HuH-7 (cell line): Measurements from ENCODE around the gene FMN1.

ENCODE experiments used
- DNase-seq: peaks from one replicate; pipeline ENCODE4 v3.0.0; 2011; ENCODE audit warnings: low spot score

Gene FMN1, protein sequence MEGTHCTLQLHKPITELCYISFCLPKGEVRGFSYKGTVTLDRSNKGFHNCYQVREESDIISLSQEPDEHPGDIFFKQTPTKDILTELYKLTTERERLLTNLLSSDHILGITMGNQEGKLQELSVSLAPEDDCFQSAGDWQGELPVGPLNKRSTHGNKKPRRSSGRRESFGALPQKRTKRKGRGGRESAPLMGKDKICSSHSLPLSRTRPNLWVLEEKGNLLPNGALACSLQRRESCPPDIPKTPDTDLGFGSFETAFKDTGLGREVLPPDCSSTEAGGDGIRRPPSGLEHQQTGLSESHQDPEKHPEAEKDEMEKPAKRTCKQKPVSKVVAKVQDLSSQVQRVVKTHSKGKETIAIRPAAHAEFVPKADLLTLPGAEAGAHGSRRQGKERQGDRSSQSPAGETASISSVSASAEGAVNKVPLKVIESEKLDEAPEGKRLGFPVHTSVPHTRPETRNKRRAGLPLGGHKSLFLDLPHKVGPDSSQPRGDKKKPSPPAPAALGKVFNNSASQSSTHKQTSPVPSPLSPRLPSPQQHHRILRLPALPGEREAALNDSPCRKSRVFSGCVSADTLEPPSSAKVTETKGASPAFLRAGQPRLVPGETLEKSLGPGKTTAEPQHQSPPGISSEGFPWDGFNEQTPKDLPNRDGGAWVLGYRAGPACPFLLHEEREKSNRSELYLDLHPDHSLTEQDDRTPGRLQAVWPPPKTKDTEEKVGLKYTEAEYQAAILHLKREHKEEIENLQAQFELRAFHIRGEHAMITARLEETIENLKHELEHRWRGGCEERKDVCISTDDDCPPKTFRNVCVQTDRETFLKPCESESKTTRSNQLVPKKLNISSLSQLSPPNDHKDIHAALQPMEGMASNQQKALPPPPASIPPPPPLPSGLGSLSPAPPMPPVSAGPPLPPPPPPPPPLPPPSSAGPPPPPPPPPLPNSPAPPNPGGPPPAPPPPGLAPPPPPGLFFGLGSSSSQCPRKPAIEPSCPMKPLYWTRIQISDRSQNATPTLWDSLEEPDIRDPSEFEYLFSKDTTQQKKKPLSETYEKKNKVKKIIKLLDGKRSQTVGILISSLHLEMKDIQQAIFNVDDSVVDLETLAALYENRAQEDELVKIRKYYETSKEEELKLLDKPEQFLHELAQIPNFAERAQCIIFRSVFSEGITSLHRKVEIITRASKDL (N-terminal part only)

DNA sequence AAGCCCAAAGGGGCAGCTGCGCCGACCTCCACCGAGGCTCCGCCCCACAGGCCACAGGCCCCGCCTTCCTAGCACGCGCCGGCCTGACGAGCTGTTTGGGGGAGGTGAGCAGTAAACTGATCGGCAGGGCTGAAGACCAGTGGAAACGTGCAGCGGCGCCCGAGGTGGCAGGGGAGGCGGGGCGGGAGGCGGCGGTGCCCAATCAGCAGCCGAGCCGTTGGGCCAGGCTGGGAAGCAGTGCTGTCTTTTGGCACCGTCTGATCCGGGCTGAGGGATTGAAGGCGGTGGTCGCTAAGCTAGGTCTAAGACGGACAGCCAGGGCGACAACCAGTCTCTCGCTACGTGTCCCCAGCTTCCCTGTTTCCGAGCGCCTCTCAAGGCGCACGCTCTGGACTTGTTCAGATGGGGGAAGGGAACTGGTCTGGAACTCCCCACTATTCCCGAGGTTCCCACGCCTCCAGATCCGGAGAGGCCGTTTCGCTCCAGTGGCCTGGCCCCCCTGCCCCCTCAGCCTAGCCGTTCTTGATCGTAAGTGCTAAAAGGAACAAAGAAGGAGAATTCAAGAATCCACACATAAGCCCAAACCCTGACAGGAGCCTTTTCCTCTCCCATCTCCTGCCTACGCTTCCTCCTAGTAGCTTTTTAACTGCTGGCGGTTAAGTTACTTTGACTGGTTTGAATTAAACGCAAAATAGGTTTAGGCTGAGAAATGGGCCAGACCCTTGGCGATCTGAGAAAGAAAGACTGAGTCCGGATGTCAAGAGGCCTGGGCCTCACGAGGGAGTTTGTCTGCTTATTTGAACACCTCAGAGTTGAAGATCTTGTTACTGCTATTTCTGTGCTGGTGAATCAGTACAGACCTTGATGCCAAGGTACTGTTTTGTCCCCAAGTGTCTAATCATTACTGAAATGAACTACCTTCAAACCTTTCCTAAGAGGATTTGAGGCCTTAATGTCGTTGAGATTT is at the start of gene FMN1:
Gene FMN1 (minus strand): TSS at position 11 of the 967 bp plus-strand sequence. CDS start 39,800 bp downstream, outside the sequence.
- no peak for DNase-seq

DNA sequence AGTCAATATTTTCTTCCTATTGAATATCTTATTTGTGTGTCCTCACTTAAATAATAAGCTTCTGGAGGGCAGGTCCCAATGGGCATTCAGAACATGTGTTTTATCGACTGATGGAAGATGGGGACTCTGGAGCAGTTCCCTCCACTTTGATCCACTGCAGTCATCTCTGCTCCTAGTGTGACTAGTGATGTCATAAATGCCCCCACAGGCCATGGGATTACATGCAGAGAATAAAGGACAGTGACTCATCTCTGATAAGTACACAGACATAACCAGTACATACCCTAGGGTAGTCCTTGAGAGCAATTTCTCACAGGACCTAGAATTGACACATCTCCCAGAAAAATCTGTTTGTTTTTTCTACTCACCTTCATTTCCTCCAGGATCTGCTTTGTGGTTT is 49.4 kb upstream of the FMN1 start:
- no peak for DNase-seq

DNA sequence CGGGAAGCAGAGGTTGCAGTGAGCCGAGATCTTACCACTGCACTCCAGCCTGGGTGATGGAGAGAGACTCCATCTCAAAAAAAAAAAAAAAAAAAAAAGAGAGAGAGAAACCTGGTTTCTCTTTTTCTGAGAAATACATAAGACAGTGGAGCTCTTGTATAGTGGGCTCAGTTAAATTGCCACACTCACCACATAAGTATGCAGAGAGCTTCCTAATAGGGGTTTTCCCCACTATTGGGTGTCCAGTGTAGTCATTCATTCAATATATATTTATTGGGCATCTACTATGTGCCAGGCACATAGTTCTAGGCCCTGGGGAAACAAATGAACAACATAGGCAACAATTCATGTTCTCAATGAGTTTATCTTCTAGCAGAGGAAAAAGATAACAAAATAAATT is 48.9 kb upstream of the FMN1 start:
- DNase-seq: no peak

DNA sequence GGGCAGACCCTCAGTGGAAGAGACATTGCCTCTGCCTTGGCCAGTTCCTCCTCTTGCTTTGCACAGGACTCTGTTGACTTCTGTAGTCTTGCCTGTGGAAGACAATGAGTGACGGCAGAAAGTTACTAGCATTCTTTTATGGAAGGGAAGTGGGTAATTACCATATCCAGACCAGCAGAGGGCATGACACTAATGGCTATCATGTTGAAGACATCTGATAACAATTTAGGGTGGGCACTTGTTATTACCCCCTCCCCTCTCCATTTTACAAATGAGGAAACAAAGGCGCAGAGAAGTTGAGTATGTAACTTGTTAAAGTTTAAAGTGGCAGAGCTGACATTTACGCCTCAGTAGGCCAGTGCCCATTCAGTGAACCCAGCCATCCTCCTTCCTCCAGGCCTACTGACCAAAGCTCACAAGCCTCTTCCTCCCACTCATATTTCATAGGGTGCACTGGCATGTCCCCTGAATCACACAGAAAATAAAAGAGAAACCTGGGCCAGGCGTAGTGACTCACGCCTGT is 48.2 kb upstream of the FMN1 start:
- DNase-seq: no peak

DNA sequence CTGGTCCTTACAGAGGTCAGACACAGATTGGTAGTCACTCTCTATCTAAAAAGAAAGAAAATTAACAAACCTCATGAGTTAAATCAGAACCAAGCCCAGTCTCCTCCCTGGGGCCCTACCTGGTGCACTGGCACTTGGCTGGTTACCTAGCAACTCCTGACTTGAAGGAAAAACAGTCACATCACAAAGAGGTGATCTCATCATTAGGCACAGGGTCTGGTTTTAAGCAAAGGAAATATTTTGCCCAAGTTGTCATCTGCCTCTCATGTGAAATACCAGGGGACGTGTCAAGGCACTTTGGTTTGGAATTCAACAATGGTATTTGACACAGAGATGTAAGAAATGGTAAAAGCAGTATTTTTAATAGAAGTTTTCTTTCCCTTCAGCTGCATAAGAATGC is 47.7 kb upstream of the FMN1 start:
- no peak for DNase-seq

DNA sequence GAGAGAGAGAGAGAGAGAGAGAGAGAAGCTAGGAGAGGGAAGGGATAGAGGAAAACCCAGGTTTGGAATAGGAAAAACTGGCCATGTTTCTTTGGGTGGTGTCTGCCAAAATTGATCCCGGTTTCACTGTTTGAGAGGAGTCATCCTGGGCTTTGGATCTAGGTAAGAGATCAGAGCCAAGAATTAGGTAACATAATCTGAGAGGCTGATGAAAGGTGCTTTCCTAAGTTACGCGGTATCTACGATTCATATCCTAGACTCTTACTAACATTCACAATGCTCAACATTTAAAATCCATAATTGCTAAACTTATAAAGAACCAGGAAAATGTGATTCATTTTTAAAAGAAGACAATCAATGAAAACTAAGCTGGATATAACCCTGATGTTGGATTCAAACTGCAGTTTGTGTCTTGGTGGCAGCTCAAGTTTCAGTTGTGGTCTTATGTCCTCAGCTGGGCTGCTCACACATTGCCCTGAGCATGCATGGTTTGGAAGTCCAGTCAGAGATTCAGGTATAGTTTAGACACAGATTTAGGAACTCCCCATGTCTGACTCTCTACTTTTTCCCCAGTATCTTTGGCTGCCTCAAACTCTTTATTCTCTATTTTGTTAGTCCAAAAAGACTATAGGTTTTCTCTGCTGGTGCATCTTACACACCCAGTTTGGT is 42.5 kb upstream of the FMN1 start:
- DNase-seq: no peak

DNA sequence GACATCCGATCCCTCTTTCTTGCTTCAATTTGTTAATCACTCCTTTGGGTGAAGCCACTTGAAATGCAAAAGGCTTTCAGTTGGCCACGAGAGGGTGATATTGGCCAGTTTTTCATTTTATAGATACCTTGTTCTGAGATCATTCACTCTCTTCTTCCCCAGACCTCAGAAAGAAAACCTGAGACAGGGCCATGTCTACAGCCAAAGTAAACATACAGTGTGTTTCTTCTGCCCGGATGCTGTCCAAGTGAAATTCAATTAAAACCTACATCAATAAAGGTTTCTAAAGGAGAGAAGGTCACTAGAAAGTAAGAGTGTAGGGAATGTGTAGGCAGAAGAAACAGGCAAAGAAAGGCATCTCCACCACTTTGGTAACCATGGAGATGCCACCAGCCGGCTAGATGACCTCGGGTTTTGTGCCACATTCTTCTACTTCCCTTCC is 39.5 kb upstream of the FMN1 start:
- no peak for DNase-seq

DNA sequence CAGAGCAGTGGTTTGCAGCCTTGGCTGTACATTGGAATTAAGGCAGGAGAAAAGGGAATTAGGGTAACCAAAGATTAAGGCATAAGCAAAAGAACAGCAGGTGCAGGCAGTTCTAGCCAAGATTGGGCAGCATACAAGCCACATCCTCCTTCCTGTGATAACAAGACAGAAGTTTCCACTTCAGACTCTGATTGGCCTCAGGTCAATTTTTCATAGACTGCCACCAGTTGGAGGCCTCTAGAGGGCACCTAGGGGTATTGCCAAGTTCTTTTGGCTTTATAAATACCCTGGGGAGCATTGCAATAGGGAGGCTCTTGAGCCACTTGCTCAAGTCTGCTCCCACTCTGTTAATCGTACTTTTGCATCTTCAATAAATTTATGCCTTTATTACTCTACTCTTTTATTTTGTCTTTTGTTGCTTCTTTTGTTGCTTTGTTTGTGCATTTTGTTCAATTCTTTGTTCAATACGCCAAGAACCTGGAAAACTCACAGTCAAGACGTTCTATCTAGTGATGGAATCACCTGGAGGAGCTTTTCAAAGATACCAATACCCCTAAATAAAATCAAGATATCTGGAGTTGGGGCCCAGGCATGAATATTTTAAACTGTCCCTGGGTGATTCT is 32.2 kb upstream of the FMN1 start:
- DNase-seq: no peak

DNA sequence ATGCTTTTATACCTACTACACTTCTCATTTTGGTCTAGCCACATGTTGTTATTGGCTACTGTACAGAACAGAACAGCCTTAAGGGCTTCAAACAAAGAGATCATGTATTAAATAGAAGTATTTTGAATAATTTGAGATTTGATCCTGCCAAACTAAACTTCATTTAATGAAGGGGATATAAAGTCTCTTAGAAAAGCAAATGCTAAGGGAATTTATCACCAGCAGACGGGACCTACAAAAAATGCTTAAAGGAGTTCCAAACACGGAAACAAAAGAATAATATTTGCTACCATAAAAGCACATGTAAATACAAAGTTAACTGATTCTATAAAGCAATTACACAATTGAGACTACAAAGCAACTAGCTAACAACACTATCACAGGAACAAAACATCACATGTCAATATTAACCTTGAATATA is 23.6 kb upstream of the FMN1 start:
- DNase-seq: no peak

DNA sequence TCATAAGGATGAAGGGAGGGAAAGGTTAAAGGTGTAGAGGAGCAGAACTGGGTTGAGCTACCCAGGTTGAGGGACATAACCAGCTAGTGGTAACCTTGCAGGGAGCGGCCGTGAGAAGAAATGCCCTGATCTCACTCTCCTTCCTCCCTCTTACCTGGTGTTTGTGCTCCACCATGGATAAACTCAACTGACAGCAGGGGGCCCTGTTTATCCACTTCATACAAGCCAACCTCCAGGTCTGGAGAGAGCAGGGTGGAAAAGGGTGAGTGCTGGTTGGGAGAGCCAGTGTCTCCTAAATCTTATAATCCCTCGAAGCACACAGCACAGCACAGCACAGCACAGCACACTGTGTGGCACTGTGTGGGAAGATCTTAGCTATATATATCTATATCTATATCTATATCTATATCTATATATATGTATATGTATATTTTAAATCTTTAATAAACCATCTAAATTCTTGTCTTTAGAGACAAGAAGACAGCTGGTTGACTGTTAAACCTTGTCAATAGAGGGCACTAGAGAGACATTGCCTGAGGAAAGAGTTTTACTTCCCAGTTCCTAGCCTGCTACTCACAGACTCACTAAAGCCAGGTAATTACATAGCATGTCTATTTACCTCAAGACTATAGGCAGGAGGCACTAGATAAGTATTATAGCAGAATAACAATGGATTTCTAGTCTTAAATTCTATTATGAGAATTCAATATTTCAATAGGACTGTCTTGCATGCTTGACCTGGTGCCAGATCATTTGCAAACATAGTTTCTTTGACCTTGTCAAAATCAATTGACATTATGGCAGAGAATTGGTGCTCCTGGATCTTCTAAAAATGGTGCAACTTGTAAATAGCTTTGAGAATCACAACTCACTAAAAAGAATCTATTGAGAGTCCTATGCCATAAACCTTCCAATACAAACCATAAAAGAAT is 21.7 kb upstream of the FMN1 start:
- no peak for DNase-seq

DNA sequence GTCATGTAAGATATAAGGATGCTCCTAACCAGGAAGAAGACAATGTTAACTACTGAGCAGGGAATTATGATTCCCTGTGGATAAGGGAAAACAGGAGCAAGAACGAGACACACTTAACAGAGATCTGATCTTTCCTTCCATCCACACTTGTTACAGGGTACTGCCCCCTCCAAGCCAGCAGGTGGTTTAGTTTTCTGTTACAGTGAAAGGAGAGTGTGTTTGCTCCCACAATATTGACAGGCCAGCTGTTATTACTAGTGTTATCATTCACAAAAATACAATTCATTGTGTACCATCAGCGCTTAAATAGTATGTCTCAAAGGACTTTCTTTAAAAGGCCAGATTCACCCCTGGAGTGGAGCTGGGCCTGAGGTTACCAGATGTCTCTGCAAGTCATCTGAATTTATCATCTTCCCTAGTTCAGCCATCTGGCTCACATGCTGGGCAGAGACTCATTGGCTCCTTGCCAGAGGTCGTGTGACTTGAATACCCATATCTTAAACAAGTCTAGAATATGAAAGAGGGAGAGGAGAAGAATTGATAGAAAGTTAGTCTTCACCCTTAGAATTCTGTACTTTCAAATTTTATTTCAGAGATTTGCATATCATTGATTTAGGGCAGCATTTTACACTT is 16.8 kb upstream of the FMN1 start:
- no peak for DNase-seq

DNA sequence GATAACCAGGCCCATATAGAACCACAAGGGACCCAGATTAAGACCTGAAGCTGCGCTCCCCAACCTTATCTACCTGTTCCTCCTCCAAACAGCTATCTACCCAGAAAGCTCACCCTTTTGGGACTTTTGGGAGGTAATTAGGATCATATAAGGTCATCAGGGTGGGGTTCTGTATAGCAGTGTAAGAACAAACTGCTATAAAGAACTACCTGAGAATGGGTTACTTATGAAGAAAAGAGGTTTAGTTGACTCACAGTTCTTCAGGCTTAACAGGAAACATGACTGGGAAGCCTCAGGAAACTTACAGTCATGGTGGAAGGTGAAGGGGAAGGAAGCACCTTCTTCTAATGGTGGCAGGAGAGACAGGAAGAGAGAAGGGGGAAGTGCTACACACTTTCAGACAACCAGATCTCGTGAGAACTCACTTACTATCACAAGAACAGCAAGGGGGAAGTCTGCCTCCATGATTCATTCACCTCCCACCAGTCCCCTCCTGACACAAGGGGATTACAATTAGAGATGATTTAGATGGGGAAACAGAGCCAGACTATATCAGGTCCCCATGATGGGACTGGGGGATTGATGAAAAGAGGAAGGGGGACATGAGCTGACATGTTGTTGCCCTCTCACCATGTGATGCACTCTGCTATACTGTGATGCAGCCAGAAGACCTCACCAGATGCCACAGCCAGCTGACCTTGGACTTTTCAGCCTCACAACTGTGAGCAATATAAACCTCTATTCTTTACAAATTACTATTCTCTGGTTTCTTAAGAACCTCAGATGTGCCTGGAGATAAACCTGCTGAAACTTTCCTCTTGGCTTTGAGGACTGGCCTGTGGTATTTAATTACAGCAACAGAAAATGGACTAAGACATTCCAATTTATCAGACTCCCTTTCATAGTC is 15.3 kb upstream of the FMN1 start:
- DNase-seq: no peak

DNA sequence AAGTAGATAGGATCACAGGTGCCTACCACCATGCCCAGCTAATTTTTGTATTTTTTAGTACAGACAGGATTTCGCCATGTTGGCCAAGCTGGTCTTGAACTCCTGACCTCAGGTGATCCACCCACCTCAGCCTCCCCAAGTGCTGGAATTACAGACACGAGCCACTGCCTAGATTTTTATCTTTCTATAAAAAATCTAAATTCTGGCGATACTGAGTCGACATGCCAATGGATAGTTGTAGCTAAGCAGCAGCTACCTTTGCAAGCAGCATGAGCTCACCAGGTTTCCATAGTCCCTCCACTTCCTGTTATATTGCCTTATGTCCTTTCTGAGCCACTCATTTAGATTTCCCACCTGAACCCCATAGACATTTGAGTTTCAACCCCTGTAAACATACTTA is 13.1 kb upstream of the FMN1 start:
- no peak for DNase-seq

DNA sequence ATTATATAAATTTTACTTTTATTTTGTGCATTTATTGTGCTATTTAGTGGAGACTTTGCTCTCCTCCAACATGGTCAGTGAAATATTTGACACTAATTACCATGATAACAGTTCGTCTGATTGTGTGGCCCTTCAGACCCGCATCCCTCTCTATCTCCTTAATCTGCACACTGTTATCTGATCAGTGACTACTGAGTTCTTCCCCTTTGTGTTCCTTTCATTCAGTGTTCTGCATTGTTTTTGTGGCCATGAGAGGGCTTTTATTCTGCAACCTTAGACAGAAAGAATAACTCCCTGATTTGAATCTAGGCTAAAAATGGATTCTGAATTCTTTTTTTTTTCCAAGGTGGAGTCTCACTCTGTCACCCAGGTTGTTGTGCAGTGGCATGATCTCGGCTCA is 11.9 kb upstream of the FMN1 start:
- DNase-seq: no peak

DNA sequence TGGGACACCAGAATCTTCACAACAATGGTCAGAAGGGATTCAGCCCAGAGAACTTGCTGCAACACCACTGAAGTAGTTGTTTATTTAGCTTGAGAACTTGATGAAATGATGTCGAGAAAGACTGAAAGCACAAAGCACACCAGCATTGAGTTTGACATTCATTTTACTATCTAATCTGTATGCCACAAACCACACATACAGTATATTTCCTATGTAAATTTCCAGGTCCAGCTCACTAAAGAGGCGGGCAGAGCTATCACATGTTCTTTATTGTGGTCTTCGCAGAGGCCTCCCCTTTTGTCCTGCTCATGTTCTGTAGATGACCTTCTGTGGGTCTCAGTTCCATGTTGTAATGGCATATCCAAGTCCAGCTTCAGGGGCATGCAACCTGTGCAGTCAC is 10.4 kb upstream of the FMN1 start:
- no peak for DNase-seq

DNA sequence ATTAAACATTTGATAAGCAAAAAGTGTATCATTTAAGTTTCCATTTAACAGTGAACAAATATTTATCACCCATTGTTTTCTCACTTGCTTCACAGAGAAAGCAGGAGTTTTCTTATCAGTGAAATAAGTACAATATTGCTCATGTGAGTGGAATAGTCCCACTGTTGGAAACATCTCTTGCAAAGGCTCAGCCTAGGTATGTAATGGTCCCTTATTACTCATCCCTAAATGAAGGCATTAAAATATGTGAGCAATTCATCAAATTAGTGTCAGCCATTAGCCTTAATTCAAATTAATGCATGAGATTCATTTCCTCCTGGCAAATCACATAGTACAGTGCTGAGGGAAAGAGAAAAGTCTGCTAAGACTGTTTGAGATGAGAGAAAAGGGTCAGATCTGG is 9.6 kb upstream of the FMN1 start:
- DNase-seq: no peak

DNA sequence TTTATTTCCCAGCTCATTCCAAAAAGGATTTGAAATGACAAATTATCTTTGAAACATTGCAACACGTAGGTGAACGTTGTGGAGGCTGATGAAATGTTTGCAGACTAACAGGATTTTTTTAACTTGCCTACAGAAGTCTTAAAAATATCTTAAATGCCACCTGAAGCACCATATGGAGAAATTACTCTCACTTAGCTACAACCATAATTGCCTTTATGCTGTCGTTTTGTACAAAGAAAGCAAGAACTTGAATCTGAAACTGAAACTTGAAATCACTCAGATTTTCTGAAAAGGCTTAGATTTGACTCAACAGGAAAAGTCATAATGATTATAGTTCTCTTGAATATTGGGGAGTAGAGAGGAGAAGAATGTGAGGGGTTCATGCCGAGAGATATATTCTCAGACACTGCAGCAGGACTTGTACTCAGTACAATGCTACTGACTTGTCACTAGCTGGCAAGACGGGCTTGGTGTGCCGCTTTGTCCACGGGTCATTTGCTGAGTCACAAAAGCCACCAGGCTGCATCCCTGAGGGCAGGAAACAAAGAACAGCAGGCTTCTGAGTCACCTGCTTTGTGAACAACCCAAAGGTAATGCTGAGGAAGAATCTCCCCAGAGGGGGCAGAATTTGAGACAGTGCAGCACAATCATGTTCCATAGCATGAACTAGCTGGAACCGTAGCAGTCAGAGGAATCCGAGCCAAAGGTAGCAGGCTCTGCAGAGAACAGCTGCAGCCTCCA is 7.1 kb upstream of the FMN1 start:
- DNase-seq: no peak
